ENCODE measurements around the gene NUFIP1. TPM values are rescaled to one million over a fixed set of nuclear protein-coding genes. Genes with fewer than 3 reads are reported as not detected.

Gene NUFIP1
- total RNA-seq, 1 experiment from 2014 or later, result 14.0 TPM

DNA sequence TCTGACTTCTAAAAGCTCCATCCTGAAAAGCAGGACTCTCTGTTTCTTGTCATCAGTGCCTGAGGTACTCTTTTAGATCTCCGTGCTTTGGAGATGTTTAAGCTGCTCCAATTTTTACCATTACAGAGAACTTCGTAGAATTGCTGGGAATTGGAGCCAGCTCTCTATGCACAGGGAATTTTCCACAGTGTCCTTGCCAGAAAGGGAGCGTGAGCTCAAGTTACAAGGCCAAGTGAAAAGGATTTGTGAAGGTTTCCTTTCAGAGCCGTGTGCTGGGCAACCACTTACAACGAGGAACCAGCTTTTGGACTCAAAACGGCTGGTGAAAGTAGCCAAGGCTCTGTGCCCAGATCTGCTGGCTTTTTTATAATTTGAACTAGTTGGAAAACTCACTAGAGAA lies 82.6 kb downstream of the NUFIP1 start:
- ChIA-PET POLR2A (no interaction called here), CTCF (interaction anchor here (1.0 to 1.3 kb wide), 2 partner anchors 11 to 66 kb away, joined by 3 to 4 read pairs; no protein-coding TSS in a partner anchor)
- no peak overlapping the region for H3K4me3 Mint-ChIP-seq
- no peak overlapping the region for H3K27ac Mint-ChIP-seq
- H3K9me3 Mint-ChIP-seq, result peaks cover 18% of the 10 kb centered on the region
- peaks cover 13% of the 10 kb centered on the region for H3K36me3 Mint-ChIP-seq
- no peaks in the 10 kb centered on the region; the same call in none of the 2 replicates for H3K27me3 Mint-ChIP-seq (ENCODE audit: low read depth)
- peak; percentile 28; the same call in 1 of the 2 replicates for ATAC-seq
- no peak for TF ChIP-seq ATF1 (CRISPR knock-in tag; IDR thresholded peaks at IDR 0.05)
- TF ChIP-seq, protein P1, sequence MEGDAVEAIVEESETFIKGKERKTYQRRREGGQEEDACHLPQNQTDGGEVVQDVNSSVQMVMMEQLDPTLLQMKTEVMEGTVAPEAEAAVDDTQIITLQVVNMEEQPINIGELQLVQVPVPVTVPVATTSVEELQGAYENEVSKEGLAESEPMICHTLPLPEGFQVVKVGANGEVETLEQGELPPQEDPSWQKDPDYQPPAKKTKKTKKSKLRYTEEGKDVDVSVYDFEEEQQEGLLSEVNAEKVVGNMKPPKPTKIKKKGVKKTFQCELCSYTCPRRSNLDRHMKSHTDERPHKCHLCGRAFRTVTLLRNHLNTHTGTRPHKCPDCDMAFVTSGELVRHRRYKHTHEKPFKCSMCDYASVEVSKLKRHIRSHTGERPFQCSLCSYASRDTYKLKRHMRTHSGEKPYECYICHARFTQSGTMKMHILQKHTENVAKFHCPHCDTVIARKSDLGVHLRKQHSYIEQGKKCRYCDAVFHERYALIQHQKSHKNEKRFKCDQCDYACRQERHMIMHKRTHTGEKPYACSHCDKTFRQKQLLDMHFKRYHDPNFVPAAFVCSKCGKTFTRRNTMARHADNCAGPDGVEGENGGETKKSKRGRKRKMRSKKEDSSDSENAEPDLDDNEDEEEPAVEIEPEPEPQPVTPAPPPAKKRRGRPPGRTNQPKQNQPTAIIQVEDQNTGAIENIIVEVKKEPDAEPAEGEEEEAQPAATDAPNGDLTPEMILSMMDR (IDR thresholded peaks at IDR 0.05), result no peak
- TF ChIP-seq STAT6 (CRISPR knock-in tag; conservative IDR thresholded peaks at IDR 0.05; ENCODE audit: low read depth), result no peak
- no peak for TF ChIP-seq ZNF671 (CRISPR knock-in tag; IDR thresholded peaks at IDR 0.05)
- no peak for TF ChIP-seq GRHL2 (CRISPR knock-in tag; IDR thresholded peaks at IDR 0.05; ENCODE audit: insufficient replicate concordance, severe bottlenecking)
- no peak for TF ChIP-seq JAZF1 (CRISPR knock-in tag; IDR thresholded peaks at IDR 0.05)
- H3K4me1 Mint-ChIP-seq, result peaks cover 34% of the 10 kb centered on the region
- DNase-seq (ENCODE audit: low spot score), result no peak

DNA sequence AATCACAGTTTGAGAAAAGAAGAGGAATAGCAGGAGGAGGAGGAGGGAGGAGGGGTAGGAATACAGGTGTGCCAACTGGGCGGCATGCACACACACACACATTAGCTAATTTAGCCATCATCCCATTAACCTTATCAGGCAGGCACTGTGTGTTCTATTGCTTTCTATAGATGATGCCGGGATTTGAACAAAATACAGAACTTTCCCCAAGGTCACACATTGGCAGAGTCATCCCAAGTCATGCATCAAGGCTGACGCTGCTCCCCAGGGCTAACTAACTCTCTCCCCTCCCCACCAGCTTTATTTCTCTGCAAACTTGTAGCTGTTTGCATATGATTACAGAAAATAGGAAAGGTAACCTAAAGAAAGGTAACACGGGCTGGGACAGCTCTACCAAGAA lies 83.0 kb downstream of the NUFIP1 start:
- DNase-seq (ENCODE audit: low spot score), result no peak
- Mint-ChIP-seq H3K4me1 (peaks cover 34% of the 10 kb centered on the region), H3K27ac (no peak overlapping the region), H3K4me3 (no peak overlapping the region), H3K9me3 (peaks cover 13% of the 10 kb centered on the region), H3K27me3 (ENCODE audit: low read depth) (no peaks in the 10 kb centered on the region; the same call in none of the 2 replicates), H3K36me3 (peaks cover 8% of the 10 kb centered on the region)
- POLR2A ChIA-PET, result no interaction called here
- TF ChIP-seq CREM (CRISPR knock-in tag; IDR thresholded peaks at IDR 0.05) (no peak), SMAD3 (CRISPR knock-in tag; IDR thresholded peaks at IDR 0.05; ENCODE audit: borderline replicate concordance) (no peak), ZNF416 (CRISPR knock-in tag; IDR thresholded peaks at IDR 0.05) (no peak)
- CTCF ChIA-PET, result interaction anchor here (1.0 to 1.3 kb wide), 2 partner anchors 11 to 67 kb away, joined by 3 to 4 read pairs; no protein-coding TSS in a partner anchor
- ATAC-seq, result no peak

DNA sequence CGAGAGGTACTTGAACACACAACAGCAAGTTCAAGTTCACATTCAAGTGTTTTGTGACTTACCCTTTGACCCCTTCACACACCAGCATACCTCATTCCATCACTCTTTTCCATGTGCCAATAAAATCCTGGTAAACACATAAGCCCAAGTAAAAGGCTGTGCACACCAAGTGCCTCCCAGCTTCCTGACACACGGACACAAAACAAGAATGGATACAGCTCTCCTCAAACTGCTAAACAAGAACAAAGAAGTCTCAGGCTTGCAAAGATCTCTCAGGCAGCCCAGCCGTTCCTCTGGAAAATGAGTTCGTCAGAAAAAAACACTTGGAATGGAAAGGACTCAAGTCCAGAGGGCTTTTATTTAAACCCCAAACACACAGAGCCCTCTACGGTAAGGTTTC lies 83.7 kb downstream of the NUFIP1 start:
- H3K27me3 Mint-ChIP-seq (ENCODE audit: low read depth), result no peaks in the 10 kb centered on the region; the same call in 1 of the 2 replicates
- DNase-seq (ENCODE audit: low spot score) (no peak), ATAC-seq (no peak)
- H3K36me3 Mint-ChIP-seq, result peaks cover 1% of the 10 kb centered on the region
- CTCF ChIA-PET, result no interaction called here
- POLR2A ChIA-PET, result interaction anchor here (0.5 kb wide), 1 partner anchor 282 kb away, joined by 4 read pairs; no protein-coding TSS in a partner anchor
- peaks cover 7% of the 10 kb centered on the region for H3K9me3 Mint-ChIP-seq
- no peak for TF ChIP-seq TEAD4 (CRISPR knock-in tag; IDR thresholded peaks at IDR 0.05)
- TF ChIP-seq SMAD4 (CRISPR knock-in tag; IDR thresholded peaks at IDR 0.05), result no peak
- peaks cover 34% of the 10 kb centered on the region for H3K4me1 Mint-ChIP-seq
- H3K27ac Mint-ChIP-seq, result peak overlapping the region; percentile 55; the same call in 1 of the 2 replicates
- H3K4me3 Mint-ChIP-seq, result no peak overlapping the region

DNA sequence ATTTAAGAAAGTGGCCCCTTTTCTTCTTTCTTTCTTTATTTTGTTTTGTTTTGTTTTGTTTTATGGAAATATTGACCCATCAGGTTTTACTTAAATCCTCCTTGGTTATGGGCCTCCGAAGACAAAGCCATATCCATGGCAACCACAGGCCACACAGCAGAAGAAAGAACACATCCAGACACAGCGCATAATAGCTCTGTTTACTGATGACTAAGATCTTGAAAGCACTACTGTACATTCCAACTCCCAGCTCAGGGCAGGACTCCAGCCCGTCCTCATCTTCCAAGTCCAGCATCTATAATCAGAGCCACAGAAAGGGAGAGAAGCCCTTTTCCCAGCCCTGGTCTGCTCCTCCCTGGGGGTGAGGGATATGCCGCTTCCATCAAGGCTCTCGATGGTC lies 84.3 kb downstream of the NUFIP1 start:
- Mint-ChIP-seq H3K27ac (no peak overlapping the region), H3K9me3 (peaks cover 2% of the 10 kb centered on the region; the same call in 1 of the 2 replicates), H3K36me3 (no peaks in the 10 kb centered on the region), H3K4me1 (peaks cover 34% of the 10 kb centered on the region), H3K4me3 (no peak overlapping the region), H3K27me3 (ENCODE audit: low read depth) (no peaks in the 10 kb centered on the region; the same call in 1 of the 2 replicates)
- ATAC-seq, result no peak
- TF ChIP-seq HMGXB4 (CRISPR knock-in tag; IDR thresholded peaks at IDR 0.05), result no peak
- CTCF ChIA-PET, result no interaction called here
- DNase-seq (ENCODE audit: low spot score), result no peak
- POLR2A ChIA-PET, result no interaction called here

Data from WTC11 (cell line).